NCI-H510A treated with DMSO at 0.1 percent for 48 hours (cell line): ENCODE results near the gene EGLN3.

ENCODE experiments used
- DNase-seq: peaks from one replicate; lab custom pipeline; 2025; lab: John Stamatoyannopoulos, UW

The EGLN3 gene

DNA sequence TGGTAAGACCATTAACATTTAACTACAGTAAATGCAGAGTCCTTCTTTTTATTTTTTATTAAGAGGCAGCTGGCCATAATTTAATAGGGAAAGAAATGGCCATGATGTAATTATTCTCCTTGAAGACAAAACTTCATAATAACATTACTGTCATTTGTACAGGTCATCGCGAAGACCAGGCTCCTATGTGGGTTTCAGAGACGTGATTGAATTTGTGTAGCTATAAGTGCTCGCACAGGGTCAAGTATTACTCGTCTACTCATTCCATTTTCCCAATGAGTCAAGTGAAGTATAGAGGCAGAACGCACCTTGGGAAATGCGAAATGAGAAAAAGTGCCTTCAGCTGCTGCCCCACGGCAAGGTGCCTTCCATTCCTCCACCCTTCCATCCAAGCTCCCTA, 40.4 kb downstream of the EGLN3 start:
- DNase-seq: no peak

DNA sequence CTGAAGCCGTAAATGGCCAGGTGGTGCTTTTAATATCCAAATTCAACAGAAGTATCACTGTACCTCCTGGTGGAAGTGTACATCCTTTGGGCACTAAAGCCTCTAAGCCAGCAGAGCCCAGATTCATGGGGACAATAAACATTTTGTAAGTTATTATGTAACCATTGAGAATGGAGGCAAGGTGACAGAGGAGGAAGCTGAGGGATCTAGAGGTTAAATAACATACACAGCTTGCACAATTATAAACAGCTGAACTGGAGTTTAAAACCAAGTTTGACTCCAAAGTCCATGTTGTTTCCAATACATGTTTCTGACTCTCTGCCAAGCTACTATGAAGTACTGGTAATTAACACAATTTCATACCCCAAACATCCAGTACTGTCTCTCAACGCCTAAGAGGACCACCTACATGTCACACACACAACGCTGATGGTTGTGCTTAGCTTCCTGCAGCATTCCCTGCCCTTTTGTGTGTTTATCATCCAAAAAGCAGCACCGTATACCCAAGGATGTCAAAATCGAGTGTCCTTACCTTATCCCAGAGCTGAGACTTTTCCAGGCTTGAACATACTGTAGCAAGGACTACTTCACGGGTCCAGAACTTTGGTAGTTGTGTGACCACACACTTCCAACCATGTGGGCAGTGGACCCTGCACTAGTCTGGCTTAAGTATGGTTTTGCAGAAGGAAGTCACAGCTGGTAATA, 41.3 kb downstream of the EGLN3 start:
- DNase-seq: no peak

DNA sequence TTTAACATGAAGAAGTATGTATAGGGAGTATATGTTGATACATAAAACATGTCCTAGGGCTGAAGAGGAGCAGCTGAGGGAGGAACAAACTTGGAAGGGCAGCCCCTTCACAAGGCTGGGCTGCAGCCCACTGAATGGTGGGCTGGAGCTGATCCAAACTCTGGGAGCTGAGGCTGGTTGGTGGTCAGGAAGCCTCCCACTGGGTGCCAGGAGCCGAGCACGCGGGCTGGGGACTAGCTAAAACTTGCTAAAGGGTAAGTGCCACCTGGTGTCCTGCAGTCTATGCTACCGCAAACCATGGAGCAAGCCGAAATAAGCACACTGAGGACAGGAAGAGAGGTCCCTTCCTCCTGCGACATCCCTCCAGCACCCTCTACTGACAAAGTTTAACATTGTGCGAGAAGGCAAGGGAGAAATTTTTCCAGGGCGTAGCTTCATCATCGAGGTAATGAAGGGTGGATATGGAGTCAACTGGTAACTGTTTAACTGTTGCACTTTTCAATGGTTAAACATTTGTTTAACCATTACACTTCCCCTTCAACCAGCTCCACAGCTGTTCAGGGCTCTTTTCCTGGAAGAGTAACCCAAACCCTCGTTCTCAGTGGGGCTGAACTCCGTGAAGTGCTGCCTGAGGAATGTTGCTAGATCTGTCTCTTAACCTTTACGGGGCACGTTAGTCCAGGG, 42.2 kb downstream of the EGLN3 start:
- DNase-seq: no peak

DNA sequence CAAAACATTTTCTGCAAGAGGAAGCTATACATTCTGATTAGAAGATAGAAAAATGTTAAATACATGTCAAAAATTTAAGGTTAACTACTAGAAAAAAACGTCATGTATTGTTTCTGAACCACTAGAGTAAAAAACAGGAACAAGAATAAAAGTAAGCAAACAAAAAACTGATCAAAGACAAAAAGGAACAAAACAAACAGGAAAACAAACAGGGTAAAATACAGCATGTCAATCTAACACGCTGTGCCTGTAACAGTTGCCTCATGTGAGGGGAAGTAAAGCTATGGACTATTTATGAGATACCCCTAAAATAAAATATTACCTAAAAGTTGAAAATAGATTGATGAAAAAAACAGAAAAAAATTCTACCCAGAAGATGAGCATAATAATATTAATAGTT, 43.9 kb downstream of the EGLN3 start:
- no peak for DNase-seq

DNA sequence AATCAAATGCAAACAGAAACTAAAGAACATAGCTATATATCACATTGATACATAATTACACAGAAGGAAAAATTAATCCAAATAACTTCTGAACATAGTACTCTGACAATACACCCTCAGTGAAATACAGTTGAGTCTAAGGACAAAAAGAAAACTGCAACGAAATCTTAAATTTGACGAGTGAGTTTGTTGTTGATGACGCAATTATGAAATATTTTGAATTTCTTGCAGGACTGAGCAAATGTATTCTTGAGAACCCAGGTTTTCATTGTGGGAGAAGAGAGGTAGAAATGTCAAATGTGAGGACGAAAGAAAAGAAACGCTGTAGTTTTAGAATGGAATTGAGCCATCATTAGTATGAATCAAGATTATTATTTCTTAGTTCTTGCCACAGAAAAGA, 46.3 kb downstream of the EGLN3 start:
- DNase-seq: no peak

DNA sequence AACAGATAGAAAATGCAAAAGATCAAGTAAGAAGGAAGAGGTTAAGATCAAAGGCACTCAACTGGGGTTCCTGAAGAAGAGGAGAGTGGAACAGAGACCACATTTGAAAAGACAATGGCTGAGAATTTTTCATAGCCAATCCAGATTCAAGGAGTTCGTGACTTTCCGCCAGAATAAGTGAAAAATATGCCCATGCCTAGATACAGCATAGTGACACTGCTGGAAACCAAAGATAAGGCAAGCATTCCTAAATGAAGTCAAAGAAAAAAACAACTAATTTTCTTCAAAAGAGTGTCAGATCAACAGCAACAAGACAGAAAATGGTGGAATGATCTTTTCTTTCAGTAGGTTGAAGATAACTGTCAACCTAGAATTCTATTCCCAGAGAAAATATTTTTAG, 47.5 kb downstream of the EGLN3 start:
- DNase-seq: no peak

DNA sequence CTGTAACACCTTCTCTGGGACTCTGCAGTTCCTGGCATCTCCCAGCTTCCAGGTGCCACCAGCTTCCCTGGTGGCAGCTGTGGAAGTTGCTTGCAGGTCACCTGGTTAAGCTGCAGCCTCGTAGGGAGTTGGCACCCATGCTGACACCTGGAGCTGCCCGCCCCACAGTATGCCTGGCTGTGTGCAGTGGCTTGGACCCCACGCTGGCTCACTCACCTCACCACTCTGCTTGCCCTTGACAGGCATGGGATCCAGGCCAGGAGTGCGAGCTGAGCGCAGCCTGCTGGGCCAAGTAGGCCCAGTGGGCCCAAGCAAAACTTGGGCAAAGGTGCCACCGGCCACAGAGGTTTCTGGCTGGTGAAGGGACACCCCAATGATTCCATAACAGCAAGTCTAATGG, 48.5 kb downstream of the EGLN3 start:
- DNase-seq: no peak

DNA sequence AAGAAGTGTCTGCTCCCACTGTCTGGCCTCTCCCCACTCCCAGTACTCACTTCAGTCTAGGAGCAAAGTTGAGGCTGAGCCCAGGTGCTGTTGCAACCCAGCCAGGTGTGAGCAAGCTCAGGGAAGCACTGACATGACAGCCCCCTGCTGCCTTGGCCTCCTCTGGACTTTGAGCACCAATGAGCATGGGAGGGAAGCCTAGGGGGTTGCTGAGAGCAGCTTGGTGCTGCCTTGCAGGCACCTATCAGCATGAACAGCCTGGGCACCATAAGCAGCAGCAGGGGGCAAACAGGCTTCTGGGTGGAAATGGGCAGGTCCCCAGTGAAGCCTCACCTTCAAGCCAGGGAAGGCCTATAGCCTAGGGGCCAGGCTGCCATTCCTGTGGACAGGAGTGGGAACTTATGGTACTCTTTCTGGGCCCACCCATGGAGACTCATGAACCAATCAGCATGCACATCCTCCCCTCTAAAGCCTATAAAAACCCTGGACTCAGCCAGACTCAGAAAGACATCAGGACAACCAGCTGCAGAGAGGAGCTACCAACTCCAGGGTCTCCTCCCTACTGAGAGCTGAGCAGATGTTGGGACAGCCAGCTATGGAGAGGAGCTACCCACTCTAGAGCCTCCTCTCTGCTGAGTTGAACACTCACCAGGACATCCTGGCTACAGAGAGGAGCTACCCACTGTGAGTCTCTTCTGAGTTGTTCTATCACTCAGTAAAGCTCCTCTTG, 49.3 kb downstream of the EGLN3 start:
- DNase-seq: no peak

DNA sequence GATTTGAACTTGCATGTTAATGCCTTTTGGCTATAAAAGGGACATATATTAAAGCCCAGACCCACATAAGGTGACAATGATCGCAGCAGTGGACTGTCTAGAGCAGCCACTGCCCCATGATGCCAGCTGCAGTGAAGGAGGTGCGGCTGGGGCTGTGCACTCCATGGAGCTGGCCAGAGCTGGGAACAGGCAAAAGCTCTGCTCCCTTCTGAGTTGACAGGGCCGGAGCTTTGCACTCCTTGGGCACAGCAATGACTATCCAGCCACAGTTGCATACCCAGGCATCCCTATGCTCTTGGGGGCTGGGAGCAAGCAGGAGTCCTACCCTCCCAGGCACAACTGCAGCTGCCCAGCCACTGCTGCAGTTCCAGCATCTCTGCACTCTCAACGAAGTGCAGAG, 50.2 kb downstream of the EGLN3 start:
- no peak for DNase-seq

DNA sequence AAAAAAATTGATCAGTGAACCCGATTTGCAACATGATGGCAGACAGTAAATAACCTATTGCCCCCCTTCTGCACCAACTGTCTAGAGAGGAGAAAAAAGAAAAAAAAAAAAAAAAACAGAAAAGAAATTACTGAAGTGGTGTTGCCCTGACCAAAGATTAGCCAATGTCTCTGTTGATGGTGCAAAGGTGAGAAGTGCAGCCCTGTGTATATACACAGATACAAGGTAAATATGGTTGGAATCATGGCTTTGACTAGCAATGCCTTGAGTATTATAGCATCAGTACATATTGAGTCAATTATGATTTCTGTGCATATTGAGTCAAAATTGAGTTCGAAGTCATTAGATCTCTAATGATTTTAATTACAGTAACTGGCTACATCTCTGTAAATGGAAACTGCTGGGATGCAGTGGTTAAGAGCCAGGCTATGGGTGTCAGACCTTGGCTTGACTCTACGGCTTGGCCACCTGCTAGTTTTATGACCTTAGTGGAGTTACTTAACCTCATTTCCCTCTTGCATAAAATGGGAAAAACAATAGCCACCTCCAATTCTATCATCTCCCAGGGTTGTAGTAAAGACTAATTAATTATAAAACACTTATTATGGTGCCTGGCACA, 51.0 kb downstream of the EGLN3 start:
- peak; percentile 12 for DNase-seq

DNA sequence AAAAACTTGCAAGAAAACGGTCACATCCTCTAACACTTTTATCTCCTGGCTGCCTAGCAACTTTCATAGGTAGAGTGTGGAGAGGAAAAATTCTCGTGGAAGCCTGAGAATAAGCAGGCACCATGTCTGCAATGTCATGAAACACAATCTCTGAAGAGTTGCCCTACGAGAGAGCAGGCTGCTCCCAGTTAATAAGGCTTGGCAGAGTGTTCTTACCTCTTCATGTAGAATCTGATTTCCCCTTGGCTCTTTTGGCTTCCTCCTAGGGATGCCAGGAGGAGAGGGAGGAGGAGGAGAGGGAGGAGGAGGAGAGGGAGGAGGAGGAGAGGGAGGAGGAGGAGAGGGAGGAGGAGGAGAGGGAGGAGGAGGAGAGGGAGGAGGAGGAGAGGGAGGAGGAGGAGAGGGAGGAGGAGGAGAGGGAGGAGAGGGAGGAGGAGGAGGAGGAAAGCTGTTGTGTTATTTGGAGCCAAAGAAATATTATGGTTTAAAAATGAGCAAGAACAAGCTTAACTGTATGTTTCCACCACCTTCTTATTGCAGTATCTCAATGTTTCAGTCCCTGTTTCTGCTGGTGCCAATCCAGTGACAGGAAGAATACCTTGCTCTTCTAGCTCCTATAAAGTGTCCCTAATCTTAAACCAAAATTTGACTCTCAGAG, 52.9 kb downstream of the EGLN3 start:
- no peak for DNase-seq

DNA sequence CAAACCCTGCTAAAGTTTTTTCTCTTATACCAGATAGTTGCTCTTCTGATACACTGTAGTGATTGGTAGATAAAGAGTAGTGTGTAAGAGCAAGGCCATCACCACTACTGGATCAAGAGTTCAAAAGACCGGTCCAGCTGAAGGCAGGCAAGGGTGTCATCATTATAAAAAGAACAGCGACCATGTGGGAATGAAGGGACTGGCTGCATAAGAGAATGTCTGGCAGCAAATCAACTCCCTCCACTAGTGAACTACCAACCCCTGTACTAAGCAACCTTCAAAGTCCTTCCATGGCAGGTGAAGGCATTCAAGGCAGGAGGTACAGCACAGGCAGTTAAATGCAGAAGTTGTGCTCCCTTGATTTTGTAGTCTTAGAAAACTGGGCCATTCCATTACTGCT, 53.5 kb downstream of the EGLN3 start:
- no peak for DNase-seq

DNA sequence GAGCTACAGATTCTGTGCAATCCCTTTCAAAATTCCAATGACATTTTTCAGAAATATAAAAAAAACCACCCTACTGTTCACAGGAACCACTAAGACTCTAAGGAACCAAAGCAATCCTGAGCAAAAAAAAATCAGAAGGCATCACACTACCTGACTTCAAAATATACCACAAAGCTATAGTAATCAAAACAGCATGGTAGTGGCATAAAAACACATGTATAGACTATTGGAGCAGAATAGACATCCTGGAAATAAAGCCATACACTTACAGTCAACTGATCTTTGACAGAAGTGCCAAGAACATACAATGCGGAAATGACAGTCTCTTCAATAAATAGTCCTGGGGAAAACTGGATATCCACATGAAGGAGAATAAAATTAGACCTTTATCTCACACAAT, 56.5 kb downstream of the EGLN3 start:
- no peak for DNase-seq

DNA sequence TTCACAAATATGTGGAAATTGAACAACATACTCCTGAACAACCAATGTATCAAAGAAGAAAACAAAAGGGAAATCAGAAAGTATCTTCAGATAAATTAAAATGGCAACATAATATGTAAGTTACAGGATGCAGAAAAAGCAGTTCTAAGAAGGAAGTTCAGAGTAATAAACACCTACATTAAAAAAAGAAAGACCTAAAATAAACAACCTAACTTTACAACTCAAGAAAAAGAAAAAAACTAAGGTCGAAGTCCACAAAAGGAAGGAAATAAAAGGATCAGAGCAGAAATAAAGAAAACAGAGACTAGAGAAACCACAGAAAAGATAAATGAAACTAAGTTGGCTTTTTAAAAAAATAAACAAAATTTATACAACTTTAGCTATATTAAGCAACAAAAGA, 59.2 kb downstream of the EGLN3 start:
- no peak for DNase-seq

DNA sequence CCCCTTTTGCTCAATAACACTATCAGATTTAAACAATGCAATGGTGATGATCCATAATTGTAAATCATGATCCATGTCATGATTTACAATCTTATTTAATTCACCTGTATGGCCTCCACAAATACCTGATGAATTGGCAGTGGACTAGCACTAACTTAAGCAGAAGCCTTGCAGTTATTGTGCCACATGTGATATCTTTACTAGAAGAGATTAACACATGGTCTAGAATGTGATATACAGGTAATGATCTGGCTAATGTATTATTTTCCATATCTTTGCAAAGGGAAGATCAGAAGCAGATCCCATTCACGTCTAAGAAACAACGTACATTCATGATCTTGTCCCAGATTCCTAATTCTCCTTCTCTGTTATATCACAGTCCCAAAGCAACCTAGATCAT, 66.0 kb downstream of the EGLN3 start:
- DNase-seq: no peak

DNA sequence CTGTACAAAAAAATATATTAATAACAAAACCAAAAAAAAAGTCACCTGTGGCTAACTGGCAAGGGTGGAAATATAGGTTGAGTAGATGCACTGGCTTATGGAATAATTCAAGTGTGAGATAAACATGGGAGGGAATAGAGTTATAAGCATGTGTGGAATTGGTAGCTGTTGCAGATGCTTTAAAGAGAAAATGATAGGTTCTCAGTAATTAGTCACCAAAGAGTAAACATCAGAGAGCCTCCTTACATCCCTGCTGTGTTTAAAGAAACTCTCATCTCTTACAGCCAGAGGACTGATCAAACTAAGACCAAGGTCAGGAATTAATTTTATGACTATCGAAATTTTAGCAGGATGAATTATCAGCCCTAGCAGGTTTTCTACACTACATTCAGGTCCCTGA, 70.5 kb downstream of the EGLN3 start:
- no peak for DNase-seq

DNA sequence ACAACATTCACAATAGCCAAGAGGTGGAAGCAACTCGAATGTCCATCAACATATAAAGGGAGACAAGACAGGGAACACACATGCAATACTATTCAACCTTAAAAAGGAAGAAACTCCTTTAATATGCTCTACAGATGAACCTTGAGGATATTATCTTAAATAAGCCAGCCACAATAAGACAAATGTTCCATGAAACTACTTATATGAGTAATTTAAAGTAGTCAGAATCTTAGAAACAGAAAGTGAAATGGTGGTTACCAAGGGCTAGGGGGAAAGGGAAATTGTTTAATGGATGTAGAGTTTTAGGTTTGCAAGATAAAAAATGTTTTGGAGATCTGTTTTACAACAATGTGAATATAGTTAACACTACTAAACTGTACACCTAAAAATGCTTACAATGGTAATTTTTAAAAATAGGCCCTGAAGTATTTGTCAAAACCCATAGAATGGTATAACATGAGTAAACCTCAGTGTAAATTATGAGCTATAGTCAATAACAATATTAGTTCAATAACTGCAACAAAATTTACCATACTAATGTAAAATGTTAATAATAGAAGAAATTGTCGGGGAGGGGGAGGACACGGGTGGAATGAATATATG, 71.1 kb downstream of the EGLN3 start:
- DNase-seq: no peak

DNA sequence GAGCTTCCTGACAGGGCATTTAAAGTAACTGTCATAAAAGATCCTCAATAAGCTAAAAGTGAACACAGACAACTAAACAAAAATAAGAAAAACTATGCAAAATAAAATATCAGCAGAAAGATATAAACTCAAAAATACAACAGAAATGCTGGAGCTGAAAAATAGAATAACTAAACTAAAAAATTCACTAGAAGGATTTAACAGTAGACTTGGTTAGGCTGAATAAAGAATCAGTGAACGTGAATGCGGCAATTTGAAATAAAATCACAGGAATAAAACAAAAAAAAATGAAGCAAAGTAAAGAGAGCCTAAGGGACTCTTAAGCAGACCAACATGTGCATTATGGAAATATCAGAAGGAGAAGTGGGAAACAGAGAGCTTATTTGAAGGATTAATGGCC, 74.6 kb downstream of the EGLN3 start:
- DNase-seq: no peak
